ENCODE results near the gene NR1I3.

DNA sequence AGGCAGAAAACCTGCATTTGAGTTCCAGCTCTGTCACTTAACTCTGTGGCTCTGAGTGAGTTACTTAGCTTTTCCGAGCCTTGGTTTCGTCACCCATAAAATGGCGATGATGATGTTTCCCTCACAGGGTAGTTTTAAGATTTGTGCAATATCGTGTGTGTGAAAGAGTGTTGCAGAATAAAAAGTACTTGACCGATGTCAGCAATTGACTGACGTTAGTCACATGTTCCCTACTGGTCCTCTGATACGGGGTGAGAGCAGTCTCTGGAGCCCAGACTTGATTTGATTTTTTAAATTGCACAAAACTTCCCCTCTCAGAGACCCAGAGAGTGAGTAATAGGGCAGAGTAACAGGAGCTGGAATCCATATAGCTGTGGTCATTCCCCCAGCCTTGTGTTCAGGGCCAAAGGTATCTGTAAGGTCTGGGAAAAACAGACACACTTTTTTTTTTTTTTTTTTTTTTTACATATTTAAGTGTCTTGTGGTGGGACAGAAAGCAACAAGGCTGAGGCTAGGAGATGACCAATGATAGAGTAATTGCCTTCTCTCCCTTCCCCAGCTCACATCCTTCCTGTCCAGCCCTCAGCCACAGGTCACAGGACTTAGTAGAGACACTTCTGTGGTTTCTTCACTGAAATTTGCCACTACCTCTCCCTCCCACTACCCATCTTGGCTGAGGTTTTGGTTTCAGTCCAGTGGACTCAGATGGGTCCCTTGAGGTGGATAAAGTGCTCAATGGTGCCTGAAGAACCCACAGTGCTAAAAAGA is 20.9 kb downstream of the NR1I3 start:
- TF ChIP-seq, protein P1, sequence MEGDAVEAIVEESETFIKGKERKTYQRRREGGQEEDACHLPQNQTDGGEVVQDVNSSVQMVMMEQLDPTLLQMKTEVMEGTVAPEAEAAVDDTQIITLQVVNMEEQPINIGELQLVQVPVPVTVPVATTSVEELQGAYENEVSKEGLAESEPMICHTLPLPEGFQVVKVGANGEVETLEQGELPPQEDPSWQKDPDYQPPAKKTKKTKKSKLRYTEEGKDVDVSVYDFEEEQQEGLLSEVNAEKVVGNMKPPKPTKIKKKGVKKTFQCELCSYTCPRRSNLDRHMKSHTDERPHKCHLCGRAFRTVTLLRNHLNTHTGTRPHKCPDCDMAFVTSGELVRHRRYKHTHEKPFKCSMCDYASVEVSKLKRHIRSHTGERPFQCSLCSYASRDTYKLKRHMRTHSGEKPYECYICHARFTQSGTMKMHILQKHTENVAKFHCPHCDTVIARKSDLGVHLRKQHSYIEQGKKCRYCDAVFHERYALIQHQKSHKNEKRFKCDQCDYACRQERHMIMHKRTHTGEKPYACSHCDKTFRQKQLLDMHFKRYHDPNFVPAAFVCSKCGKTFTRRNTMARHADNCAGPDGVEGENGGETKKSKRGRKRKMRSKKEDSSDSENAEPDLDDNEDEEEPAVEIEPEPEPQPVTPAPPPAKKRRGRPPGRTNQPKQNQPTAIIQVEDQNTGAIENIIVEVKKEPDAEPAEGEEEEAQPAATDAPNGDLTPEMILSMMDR (IDR thresholded peaks at IDR 0.05; ENCODE audit: insufficient read depth, low read depth, low read length): no peak
- TF ChIP-seq EZH2 (IDR thresholded peaks at IDR 0.05; ENCODE audit: insufficient read depth, low read length): no peak
